Thyroid gland (tissue), 4 donors: ENCODE results near the gene EPHB3. TPM values are rescaled to one million over a fixed set of nuclear protein-coding genes. Genes with fewer than 3 reads are reported as not detected.

Source experiments
- DNase-seq, 2 donors: peaks; one replicate each; pipeline ENCODE4 v3.0.0-alpha.2; 2019
- H3K27ac ChIP-seq, 3 donors: fragments of 200-600 bp; sonication (generic); 1 replicate in 2 of 3; 2 replicates in 1 of 3; pipeline ENCODE4 v1.5.1; 2016 to 2019; ENCODE audit warnings: mild to moderate bottlenecking in 1 of 3, moderate library complexity in 1 of 3
- H3K27me3 ChIP-seq: fragments of 200-600 bp; sonication (generic); one replicate; pipeline ENCODE4 v1.5.1; 2019
- H3K36me3 ChIP-seq, 2 donors: fragments of 200-600 bp; sonication (generic); one replicate each; pipeline ENCODE4 v1.5.1; 2016 to 2019
- H3K4me1 ChIP-seq, 2 donors: fragments of 200-600 bp; sonication (generic); one replicate each; pipeline ENCODE4 v1.5.1; 2017 to 2019
- H3K4me3 ChIP-seq, 3 donors: fragments of 200-600 bp; sonication (generic); replicated peaks in 1 of 3; 1 replicate in 2 of 3; 2 replicates in 1 of 3; pipeline ENCODE4 v1.5.1; 2016; ENCODE audit warnings: mild to moderate bottlenecking in 1 of 3
- H3K9me3 ChIP-seq: fragments of 200-600 bp; sonication (generic); one replicate; pipeline ENCODE4 v1.5.1; 2017
- POLR2A ChIP-seq, 2 donors: fragments of 450-650 bp; IDR thresholded peaks; one replicate each; pipeline ENCODE4 v1.6.1; 2017; ENCODE audit warnings: antibody characterized with exemption in 2 of 2, mild to moderate bottlenecking in 2 of 2, moderate library complexity in 1 of 2
- whole genome bisulfite sequencing, 2 donors: methylation state at CpG; one replicate each; pipeline ENCODE4 v1.1.5; 2017; 5-methylcytosine and 5-hydroxymethylcytosine counted together
- intact Hi-C: fragments of 100-400 bp; cut with DNase I; formaldehyde crosslinking; loops from one replicate; pipeline ENCODE4 v1.15.1; 2023
- total RNA-seq, 4 donors: library from RNA; depleted of rRNA; stranded (reverse); fragments of >200 nt; gene quantifications; one replicate each; pipeline ENCODE4 v1.2.3, GENCODE V29; 2016
- TF ChIP-seq, protein P1 (sequence below), 6 experiments: fragments of 200-600 bp in 3 of 6; fragments of 450-650 bp in 3 of 6; sonication (generic) in 3 of 6; IDR thresholded peaks; one replicate each; pipeline ENCODE4 v1.5.1; 2016 to 2019; ENCODE audit warnings: antibody characterized with exemption in 6 of 6, mild to moderate bottlenecking in 2 of 6, inconsistent platforms in 1 of 6, moderate library complexity in 1 of 6

The EPHB3 gene
- total RNA-seq, 4 donors from 2014 or later, result 0.46 to 2.7 (median 1.1) TPM

DNA sequence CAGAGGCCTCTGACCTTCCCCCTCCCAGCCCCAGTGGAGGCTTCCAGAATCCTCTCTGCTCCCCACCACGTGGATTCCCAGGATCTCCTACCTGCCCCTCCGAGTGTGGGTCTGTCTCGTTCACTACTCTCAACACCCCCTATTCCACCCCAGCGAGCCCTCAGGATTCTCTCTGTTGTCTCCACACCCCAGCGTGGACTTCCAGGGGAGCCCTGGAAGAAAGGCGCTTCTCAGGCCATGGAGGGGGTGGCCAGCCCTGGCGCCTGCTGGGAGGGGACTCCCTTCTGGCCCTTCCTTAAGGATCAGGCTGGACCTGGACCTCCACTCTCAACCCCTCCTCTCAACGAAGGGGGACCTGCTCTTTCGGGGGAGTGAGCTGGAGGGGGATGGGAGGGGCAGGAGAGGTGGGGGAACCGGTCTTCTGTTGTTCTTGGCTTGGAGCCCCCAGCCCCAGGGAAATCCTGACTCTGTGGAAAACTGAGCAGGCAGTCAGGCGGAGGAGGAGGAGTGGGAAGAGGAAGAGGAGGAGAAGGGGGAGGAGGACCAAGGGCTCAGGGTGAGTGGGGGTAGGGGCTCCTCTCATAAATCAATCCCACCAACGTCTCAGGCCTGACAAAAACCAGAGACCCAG, 32.9 kb downstream of the EPHB3 start:
- WGBS, 2 donors, result 67 to 72% methylated on average over 12 of the region's 12 CpGs
- no peak for DNase-seq
- TF ChIP-seq POLR2A (IDR thresholded peaks at IDR 0.05), result no peak
- TF ChIP-seq, protein P1, sequence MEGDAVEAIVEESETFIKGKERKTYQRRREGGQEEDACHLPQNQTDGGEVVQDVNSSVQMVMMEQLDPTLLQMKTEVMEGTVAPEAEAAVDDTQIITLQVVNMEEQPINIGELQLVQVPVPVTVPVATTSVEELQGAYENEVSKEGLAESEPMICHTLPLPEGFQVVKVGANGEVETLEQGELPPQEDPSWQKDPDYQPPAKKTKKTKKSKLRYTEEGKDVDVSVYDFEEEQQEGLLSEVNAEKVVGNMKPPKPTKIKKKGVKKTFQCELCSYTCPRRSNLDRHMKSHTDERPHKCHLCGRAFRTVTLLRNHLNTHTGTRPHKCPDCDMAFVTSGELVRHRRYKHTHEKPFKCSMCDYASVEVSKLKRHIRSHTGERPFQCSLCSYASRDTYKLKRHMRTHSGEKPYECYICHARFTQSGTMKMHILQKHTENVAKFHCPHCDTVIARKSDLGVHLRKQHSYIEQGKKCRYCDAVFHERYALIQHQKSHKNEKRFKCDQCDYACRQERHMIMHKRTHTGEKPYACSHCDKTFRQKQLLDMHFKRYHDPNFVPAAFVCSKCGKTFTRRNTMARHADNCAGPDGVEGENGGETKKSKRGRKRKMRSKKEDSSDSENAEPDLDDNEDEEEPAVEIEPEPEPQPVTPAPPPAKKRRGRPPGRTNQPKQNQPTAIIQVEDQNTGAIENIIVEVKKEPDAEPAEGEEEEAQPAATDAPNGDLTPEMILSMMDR (IDR thresholded peaks at IDR 0.05), result no peak
- no peak overlapping the region for H3K27ac ChIP-seq
- H3K4me3 ChIP-seq, result no peak overlapping the region
- peaks cover 0 to 13% of the 10 kb centered on the region in 2 donors for H3K4me1 ChIP-seq
- no peaks in the 10 kb centered on the region for H3K9me3 ChIP-seq
- no peaks in the 10 kb centered on the region for H3K27me3 ChIP-seq
- no peaks in the 10 kb centered on the region for H3K36me3 ChIP-seq
- intact Hi-C loops, result no loop called here

DNA sequence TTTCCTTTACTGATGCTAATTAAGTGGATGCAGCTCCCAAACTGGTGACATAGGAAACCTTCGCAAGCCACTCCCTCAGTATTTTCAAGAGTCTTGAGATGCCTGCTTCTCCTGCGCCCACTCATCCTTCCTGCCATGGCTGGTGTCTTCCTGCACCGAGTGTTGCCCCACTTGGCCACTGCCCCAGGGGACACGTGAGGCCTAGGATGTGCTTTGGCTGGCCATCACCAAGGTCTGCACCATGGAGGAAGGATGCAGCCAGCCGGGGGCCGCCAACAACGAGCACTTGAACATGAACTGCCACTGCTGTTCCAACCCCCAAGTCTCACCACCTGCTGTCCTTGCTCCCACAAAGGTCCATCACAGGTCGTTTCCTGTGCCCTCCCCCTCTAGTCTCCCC, 34.1 kb downstream of the EPHB3 start:
- H3K9me3 ChIP-seq, result no peaks in the 10 kb centered on the region
- no peak overlapping the region for H3K27ac ChIP-seq
- H3K4me3 ChIP-seq, result no peak overlapping the region
- peaks cover 0 to 13% of the 10 kb centered on the region in 2 donors for H3K4me1 ChIP-seq
- TF ChIP-seq, protein P1 (IDR thresholded peaks at IDR 0.05), result no peak
- TF ChIP-seq POLR2A (IDR thresholded peaks at IDR 0.05), result no peak
- WGBS, 2 donors, result 67 to 77% methylated on average over 8 of the region's 8 CpGs
- DNase-seq, result no peak
- intact Hi-C loops, result no loop called here
- H3K36me3 ChIP-seq, result no peaks in the 10 kb centered on the region
- H3K27me3 ChIP-seq, result no peaks in the 10 kb centered on the region

DNA sequence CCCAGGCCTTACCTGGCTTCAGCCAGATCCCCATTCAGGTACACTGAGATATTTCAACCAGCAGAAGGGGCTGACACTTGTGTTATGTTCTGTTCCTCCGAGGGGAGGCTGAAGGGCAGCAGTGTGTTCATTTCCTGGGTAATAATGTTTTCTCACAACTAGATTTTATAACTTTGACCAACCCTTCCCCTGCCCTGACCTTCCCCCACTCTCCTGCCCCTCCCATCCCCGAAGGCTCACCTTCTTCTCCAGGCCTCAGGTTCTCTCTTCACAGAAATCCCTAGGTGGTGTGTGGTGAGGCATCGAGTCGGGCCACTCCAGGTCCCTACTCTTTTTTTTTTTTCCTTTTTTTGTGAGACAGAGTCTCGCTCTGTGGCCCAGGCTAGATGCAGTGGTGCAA, 34.6 kb downstream of the EPHB3 start:
- intact Hi-C loops, result no loop called here
- H3K4me3 ChIP-seq, result no peak overlapping the region
- no peaks in the 10 kb centered on the region for H3K27me3 ChIP-seq
- H3K4me1 ChIP-seq, result peaks cover 0 to 11% of the 10 kb centered on the region in 2 donors
- H3K9me3 ChIP-seq, result no peaks in the 10 kb centered on the region
- DNase-seq, result no peak
- H3K36me3 ChIP-seq, result no peaks in the 10 kb centered on the region
- no peak overlapping the region for H3K27ac ChIP-seq
- no peak for TF ChIP-seq POLR2A (IDR thresholded peaks at IDR 0.05)
- TF ChIP-seq, protein P1 (IDR thresholded peaks at IDR 0.05), result no peak
- WGBS, 2 donors, result 71 to 74% methylated on average over 5 of the region's 5 CpGs

DNA sequence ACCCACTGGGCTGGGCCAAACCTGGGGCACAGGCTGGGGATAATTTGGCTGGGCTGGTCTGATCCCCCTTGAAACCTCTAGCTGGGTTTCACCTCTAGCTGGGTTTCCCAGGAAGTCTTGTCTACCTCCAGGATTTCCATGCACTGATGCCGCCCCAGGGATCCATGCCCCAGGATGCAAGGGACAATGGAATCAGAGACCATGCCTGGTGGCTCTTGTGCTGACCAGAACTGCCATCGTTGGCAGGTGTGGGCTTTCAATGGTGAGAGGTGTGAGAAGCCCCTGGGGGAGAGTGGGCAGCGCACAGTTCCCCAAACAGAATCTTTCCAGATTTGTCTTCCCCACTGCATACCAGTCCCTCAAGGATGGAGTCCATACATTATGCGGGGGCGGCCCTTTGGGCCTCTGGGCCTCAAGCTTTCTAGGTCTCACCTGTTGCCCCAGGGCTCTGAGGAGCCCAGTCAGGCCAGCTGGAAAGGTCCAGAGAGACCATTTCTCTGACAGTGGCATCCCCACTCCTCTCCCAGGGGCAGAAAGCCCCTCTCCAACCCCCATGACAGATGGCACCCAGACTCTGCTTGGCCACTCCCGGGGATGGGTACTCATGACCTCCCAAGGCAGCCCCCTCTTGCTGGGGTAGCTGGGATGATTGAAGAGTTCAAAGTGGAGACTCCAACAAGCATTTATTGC, 35.4 kb downstream of the EPHB3 start:
- Histone ChIP-seq H3K27me3 (no peaks in the 10 kb centered on the region), H3K9me3 (no peaks in the 10 kb centered on the region), H3K4me3 (no peak overlapping the region), H3K4me1 (peaks cover under 1 to 17% of the 10 kb centered on the region in 2 donors), H3K27ac (no peak overlapping the region), H3K36me3 (no peaks in the 10 kb centered on the region)
- no peak for TF ChIP-seq POLR2A (IDR thresholded peaks at IDR 0.05)
- TF ChIP-seq, protein P1 (IDR thresholded peaks at IDR 0.05), result no peak
- intact Hi-C loops, result no loop called here
- DNase-seq, result no peak
- 88 to 100% methylated on average over 5 to 6 of the region's 6 CpGs for WGBS, 2 donors
